DND-41 (cell line): ENCODE results near the gene PLK5.

ENCODE experiments used
- ATAC-seq: fragments of 200-7000 bp; cut with Tn5 transposase; 3 replicates; pipeline ENCODE4 v1.9.1; 2021; ENCODE audit warnings: low read depth; ENCODE audit not compliant: insufficient read depth
- DNase-seq: peaks from one replicate; pipeline ENCODE4 v3.0.0-alpha.2; 2020
- H2AFZ ChIP-seq: 2 replicates; pipeline ENCODE4 v1.6.0; 2012; ENCODE audit warnings: low read depth, low read length
- H3K27ac ChIP-seq: 2 replicates; pipeline ENCODE4 v1.5.1; 2012; ENCODE audit warnings: low read length, inconsistent platforms
- H3K27me3 ChIP-seq: fragments of 200-600 bp; sonication (generic); 2 replicates; pipeline ENCODE4 v1.6.0; 2012; ENCODE audit warnings: low read length, mild to moderate bottlenecking, inconsistent platforms; ENCODE audit not compliant: insufficient read depth, poor library complexity
- H3K36me3 ChIP-seq: 2 replicates; pipeline ENCODE4 v1.5.1; 2012; ENCODE audit warnings: low read length, inconsistent platforms; ENCODE audit not compliant: insufficient read depth
- H3K4me1 ChIP-seq: 2 replicates; pipeline ENCODE4 v1.5.1; 2012; ENCODE audit warnings: mild to moderate bottlenecking, low read length; ENCODE audit not compliant: insufficient read depth
- H3K4me2 ChIP-seq: 2 replicates; pipeline ENCODE4 v1.6.0; 2012; ENCODE audit warnings: mild to moderate bottlenecking, moderate library complexity, low read length, inconsistent platforms; ENCODE audit not compliant: insufficient read depth
- H3K4me3 ChIP-seq, 2 experiments: fragments of 200-600 bp in 1 of 2; shearing (Covaris generic) in 1 of 2; 2 replicates each; pipeline ENCODE4 v1.5.1; 2012 to 2016; ENCODE audit warnings: inconsistent platforms in 2 of 2, low read length in 2 of 2, mild to moderate bottlenecking in 2 of 2, low read depth in 1 of 2, moderate library complexity in 1 of 2
- H3K79me2 ChIP-seq: 2 replicates; pipeline ENCODE4 v1.6.0; 2012; ENCODE audit warnings: low read length, inconsistent platforms; ENCODE audit not compliant: insufficient read depth
- H3K9ac ChIP-seq: 2 replicates; pipeline ENCODE4 v1.6.0; 2012; ENCODE audit warnings: low read depth, mild to moderate bottlenecking, inconsistent platforms, low read length, moderate library complexity
- H3K9me3 ChIP-seq: 2 replicates; pipeline ENCODE4 v1.5.1; 2012; ENCODE audit warnings: low read length, moderate library complexity, mild to moderate bottlenecking, inconsistent platforms; ENCODE audit not compliant: insufficient read depth, severe bottlenecking
- H4K20me1 ChIP-seq: 2 replicates; pipeline ENCODE4 v1.6.0; 2012; ENCODE audit warnings: low read length; ENCODE audit not compliant: insufficient read depth
- CTCF ChIP-seq: IDR thresholded peaks from 2 replicates; pipeline ENCODE4 v1.5.1; 2012; ENCODE audit warnings: borderline replicate concordance, low read length, moderate library complexity, mild to moderate bottlenecking; ENCODE audit not compliant: poor library complexity, severe bottlenecking; ENCODE audit errors: extremely low read depth
- EZH2 ChIP-seq: IDR thresholded peaks from 3 replicates; pipeline ENCODE4 v1.6.1; 2012; ENCODE audit warnings: borderline replicate concordance, low read depth, mild to moderate bottlenecking, moderate library complexity, low read length, inconsistent platforms; ENCODE audit not compliant: severe bottlenecking

The PLK5 gene

GRCh38 chr19:1495051-1495798 is 28.7 kb upstream of the PLK5 start:
- no peak for DNase-seq
- no peak overlapping the region for H3K9ac ChIP-seq

GRCh38 chr19:1495799-1496713 is 27.8 kb upstream of the PLK5 start:
- H2AFZ ChIP-seq: no peak overlapping the region
- H3K27me3 ChIP-seq: no peaks in the 10 kb centered on the region
- TF ChIP-seq CTCF: no peak
- TF ChIP-seq EZH2: no peak
- no peaks in the 10 kb centered on the region for H4K20me1 ChIP-seq
- no peak for ATAC-seq
- no peak overlapping the region for H3K9ac ChIP-seq
- DNase-seq: no peak
- no peaks in the 10 kb centered on the region for H3K36me3 ChIP-seq
- H3K27ac ChIP-seq: no peak overlapping the region
- no peaks in the 10 kb centered on the region for H3K9me3 ChIP-seq
- no peaks in the 10 kb centered on the region for H3K79me2 ChIP-seq
- peaks cover 8% of the 10 kb centered on the region for H3K4me1 ChIP-seq
- no peak overlapping the region for H3K4me2 ChIP-seq
- H3K4me3 ChIP-seq: no peak overlapping the region

More at GRCh38 chr19:1495051-1495798, 28.7 kb upstream of the PLK5 start:
- no peaks in the 10 kb centered on the region for H3K79me2 ChIP-seq
- H3K27me3 ChIP-seq: no peaks in the 10 kb centered on the region
- no peaks in the 10 kb centered on the region for H4K20me1 ChIP-seq
- H3K4me2 ChIP-seq: no peak overlapping the region
- TF ChIP-seq EZH2 (no peak), CTCF (no peak)
- H2AFZ ChIP-seq: no peak overlapping the region
- H3K4me1 ChIP-seq: peaks cover 13% of the 10 kb centered on the region
- ATAC-seq: no peak
- no peak overlapping the region for H3K27ac ChIP-seq
- no peaks in the 10 kb centered on the region for H3K9me3 ChIP-seq
- no peak overlapping the region for H3K4me3 ChIP-seq
- no peaks in the 10 kb centered on the region for H3K36me3 ChIP-seq

GRCh38 chr19:1496714-1497577 is 26.9 kb upstream of the PLK5 start:
- no peaks in the 10 kb centered on the region for H4K20me1 ChIP-seq
- DNase-seq: no peak
- no peaks in the 10 kb centered on the region for H3K4me1 ChIP-seq
- no peaks in the 10 kb centered on the region for H3K79me2 ChIP-seq
- no peak overlapping the region for H3K9ac ChIP-seq
- no peak overlapping the region for H3K27ac ChIP-seq
- H2AFZ ChIP-seq: no peak overlapping the region
- H3K9me3 ChIP-seq: no peaks in the 10 kb centered on the region
- no peaks in the 10 kb centered on the region for H3K36me3 ChIP-seq
- TF ChIP-seq EZH2 (no peak), CTCF (no peak)
- H3K27me3 ChIP-seq: no peaks in the 10 kb centered on the region
- H3K4me3 ChIP-seq: no peak overlapping the region
- no peak for ATAC-seq
- no peak overlapping the region for H3K4me2 ChIP-seq
